GM20431 (cell line): Measurements from ENCODE around the gene TAF5L.

Source experiments
- in situ Hi-C: fragments of 300-500 bp; cut with MseI, MboI; formaldehyde crosslinking; loops from one replicate; pipeline ENCODE4 v1.15.0; 2020; ENCODE audit warnings: low sequenced_read_pairs; ENCODE audit not compliant: unreplicated experiment

The TAF5L gene

GRCh38 chr1:229625915-229626831, at the start of gene TAF5L, which contains the start of gene URB2:
TSS of gene TAF5L (minus strand) at chr1:229626122. CDS start at chr1:229614482, 11,640 bp downstream.
TSS of gene URB2 (plus strand) at chr1:229626247. CDS start at chr1:229627634, 1,387 bp downstream.
- in situ Hi-C loops: no loop called here

GRCh38 chr1:229675396-229675795, 49.5 kb upstream of the TAF5L start:
- in situ Hi-C loops: no loop called here

GRCh38 chr1:229674042-229674441, 48.1 kb upstream of the TAF5L start:
- in situ Hi-C loops: loop anchor here (25.0 kb wide), 1 partner anchor 638 kb away; no protein-coding TSS in a partner anchor

- in situ Hi-C loops: loop anchor here (25.0 kb wide), 1 partner anchor 640 kb away; no protein-coding TSS in a partner anchor
Observed at GRCh38 chr1:229672246-229672645, 46.3 kb upstream of the TAF5L start.

GRCh38 chr1:229671310-229671709, 45.4 kb upstream of the TAF5L start:
- in situ Hi-C loops: loop anchor here (25.0 kb wide), 1 partner anchor 641 kb away; no protein-coding TSS in a partner anchor

GRCh38 chr1:229669333-229669732, 43.4 kb upstream of the TAF5L start:
- in situ Hi-C loops: loop anchor here (25.0 kb wide), 1 partner anchor 643 kb away; no protein-coding TSS in a partner anchor

GRCh38 chr1:229666585-229666984, 40.7 kb upstream of the TAF5L start:
- in situ Hi-C loops: loop anchor here (25.0 kb wide), 1 partner anchor 646 kb away; no protein-coding TSS in a partner anchor

GRCh38 chr1:229665912-229666558, 40.1 kb upstream of the TAF5L start:
- in situ Hi-C loops: loop anchor here (25.0 kb wide), 1 partner anchor 646 kb away; no protein-coding TSS in a partner anchor

GRCh38 chr1:229664133-229664689, 38.3 kb upstream of the TAF5L start:
- in situ Hi-C loops: loop anchor here (25.0 kb wide), 1 partner anchor 648 kb away; no protein-coding TSS in a partner anchor

GRCh38 chr1:229661897-229662296, 36.0 kb upstream of the TAF5L start:
- in situ Hi-C loops: loop anchor here (25.0 kb wide), 1 partner anchor 650 kb away; no protein-coding TSS in a partner anchor

- in situ Hi-C loops: loop anchor here (25.0 kb wide), 1 partner anchor 651 kb away; no protein-coding TSS in a partner anchor
Observed at GRCh38 chr1:229661022-229661877, 35.3 kb upstream of the TAF5L start.

- in situ Hi-C loops: loop anchor here (25.0 kb wide), 1 partner anchor 654 kb away; no protein-coding TSS in a partner anchor
Observed at GRCh38 chr1:229657993-229658755, 32.3 kb upstream of the TAF5L start.

GRCh38 chr1:229655781-229656180, 29.9 kb upstream of the TAF5L start:
- in situ Hi-C loops: loop anchor here (25.0 kb wide), 1 partner anchor 657 kb away; no protein-coding TSS in a partner anchor

GRCh38 chr1:229653420-229653819, 27.5 kb upstream of the TAF5L start:
- in situ Hi-C loops: loop anchor here (25.0 kb wide), 1 partner anchor 659 kb away; no protein-coding TSS in a partner anchor

GRCh38 chr1:229651546-229651945, 25.6 kb upstream of the TAF5L start:
- in situ Hi-C loops: loop anchor here (25.0 kb wide), 1 partner anchor 661 kb away; no protein-coding TSS in a partner anchor

GRCh38 chr1:229650045-229650444, 24.1 kb upstream of the TAF5L start:
- in situ Hi-C loops: loop anchor here (25.0 kb wide), 1 partner anchor 662 kb away; no protein-coding TSS in a partner anchor

GRCh38 chr1:229648406-229648805, 22.5 kb upstream of the TAF5L start:
- in situ Hi-C loops: no loop called here

- in situ Hi-C loops: no loop called here
Observed at GRCh38 chr1:229645324-229645993, 19.5 kb upstream of the TAF5L start.
